ENCODE results near the gene TLE4. TPM values are rescaled to one million over a fixed set of nuclear protein-coding genes. Genes with fewer than 3 reads are reported as not detected.

The TLE4 gene
- total RNA-seq, 3 donors from 2014 or later = 25.0 to 47.0 (median 35.1) TPM

DNA sequence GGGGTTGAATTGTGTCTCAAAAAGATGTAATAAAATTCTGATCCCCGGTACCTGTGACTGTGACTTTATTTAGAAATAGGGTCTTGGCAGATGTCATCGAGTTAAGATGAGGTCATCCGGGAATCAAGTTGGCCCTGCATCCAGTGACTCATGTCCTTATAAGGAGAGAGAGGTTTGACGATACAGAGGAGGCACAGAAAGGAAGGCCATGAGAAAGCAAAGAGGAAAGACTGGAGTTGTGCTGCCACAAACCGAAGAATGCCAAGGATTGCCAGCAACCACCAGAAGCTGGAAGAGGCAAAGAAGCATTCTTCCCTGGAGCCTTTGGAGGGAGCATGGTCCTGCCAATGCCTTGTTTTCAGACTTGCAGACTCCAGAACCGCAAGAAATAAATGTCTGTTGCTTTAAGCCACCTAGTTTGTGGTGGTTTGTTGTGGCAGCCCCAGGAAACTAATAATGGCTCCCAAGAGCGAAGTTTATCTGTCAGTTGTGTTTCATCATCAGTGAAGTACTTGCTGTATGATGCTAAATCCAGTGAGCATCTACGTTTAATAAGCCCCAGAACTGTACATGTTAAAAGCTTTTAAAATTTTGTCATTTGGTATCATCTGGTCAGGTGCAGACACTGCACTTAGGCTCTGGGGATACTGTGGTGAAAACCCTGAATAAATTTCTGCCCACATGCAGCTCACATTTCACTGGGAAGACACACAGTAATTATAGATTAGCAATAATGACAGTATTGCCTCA, 114.8 kb downstream of the TLE4 start:
- intact Hi-C loops (cut with DNase I; ENCODE audit: low total_unique reads) = no loop called here
- peak overlapping the region; percentile 81 to 84 for H3K27ac ChIP-seq

DNA sequence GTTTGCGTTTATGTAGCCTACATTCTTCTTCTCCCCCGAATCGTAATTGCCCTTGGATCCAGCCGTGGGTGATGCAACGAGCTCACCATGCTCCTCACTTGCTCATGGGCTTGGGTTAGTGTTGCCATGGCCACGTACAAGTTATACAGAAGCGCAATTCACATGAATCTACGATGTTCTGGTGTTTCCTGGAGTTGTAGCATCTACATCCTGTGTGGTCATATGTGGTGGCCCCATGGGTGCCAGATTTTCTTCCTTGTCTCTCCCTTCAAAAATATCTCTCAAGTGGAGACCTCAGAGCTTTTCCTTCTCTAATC, 115.3 kb downstream of the TLE4 start:
- no peaks in the 10 kb centered on the region for H3K27me3 ChIP-seq
- H3K27ac ChIP-seq = peak overlapping the region; percentile 81 to 84
- H3K9me3 ChIP-seq = no peaks in the 10 kb centered on the region
- DNase-seq (ENCODE audit: low spot score in 2 of 2) = peak in 1 of 2 donors; percentile 46
- intact Hi-C loops (cut with DNase I; ENCODE audit: low total_unique reads) = no loop called here
- no peak for TF ChIP-seq POLR2A (IDR thresholded peaks at IDR 0.05)
- TF ChIP-seq POLR2AphosphoS5 (IDR thresholded peaks at IDR 0.05) = no peak
- TF ChIP-seq, protein P1, sequence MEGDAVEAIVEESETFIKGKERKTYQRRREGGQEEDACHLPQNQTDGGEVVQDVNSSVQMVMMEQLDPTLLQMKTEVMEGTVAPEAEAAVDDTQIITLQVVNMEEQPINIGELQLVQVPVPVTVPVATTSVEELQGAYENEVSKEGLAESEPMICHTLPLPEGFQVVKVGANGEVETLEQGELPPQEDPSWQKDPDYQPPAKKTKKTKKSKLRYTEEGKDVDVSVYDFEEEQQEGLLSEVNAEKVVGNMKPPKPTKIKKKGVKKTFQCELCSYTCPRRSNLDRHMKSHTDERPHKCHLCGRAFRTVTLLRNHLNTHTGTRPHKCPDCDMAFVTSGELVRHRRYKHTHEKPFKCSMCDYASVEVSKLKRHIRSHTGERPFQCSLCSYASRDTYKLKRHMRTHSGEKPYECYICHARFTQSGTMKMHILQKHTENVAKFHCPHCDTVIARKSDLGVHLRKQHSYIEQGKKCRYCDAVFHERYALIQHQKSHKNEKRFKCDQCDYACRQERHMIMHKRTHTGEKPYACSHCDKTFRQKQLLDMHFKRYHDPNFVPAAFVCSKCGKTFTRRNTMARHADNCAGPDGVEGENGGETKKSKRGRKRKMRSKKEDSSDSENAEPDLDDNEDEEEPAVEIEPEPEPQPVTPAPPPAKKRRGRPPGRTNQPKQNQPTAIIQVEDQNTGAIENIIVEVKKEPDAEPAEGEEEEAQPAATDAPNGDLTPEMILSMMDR (IDR thresholded peaks at IDR 0.05) = no peak
- H3K4me3 ChIP-seq = no peak overlapping the region
- no peaks in the 10 kb centered on the region for H3K4me1 ChIP-seq
- no peaks in the 10 kb centered on the region for H3K36me3 ChIP-seq

More for the DNA sequence above, 114.8 kb downstream of the TLE4 start:
- DNase-seq (ENCODE audit: low spot score in 2 of 2) = peak; percentile 53 to 92
- H3K27me3 ChIP-seq = no peaks in the 10 kb centered on the region
- H3K4me1 ChIP-seq = no peaks in the 10 kb centered on the region
- H3K9me3 ChIP-seq = no peaks in the 10 kb centered on the region
- peak overlapping the region in 1 of 3 donors; percentile 0 for H3K4me3 ChIP-seq
- H3K36me3 ChIP-seq = no peaks in the 10 kb centered on the region
- peak; percentile 46 to 70 (median 47) for TF ChIP-seq POLR2AphosphoS5 (IDR thresholded peaks at IDR 0.05)
- TF ChIP-seq POLR2A (IDR thresholded peaks at IDR 0.05) = no peak
- TF ChIP-seq, protein P1 (IDR thresholded peaks at IDR 0.05) = peak in 1 of 3 donors; percentile 25

DNA sequence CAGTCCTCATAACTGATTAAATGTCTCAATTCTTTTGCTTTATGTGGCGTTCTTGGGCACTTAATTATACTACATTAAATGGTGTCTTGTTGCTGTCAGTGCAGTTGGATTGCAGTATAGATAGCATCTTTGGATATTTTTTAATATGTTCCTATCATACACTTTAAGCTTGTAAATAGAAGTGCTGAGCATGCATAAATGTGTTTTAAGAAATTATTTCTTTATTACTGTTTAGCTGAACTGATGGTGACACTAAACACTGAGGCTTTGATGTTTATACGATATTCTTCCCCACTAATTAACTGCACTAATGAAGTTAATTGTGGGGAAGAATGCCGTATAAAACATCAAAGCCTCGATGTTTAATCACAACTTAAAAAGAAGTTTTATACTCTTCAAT, 116.6 kb downstream of the TLE4 start:
- no peak overlapping the region for H3K27ac ChIP-seq
- H3K36me3 ChIP-seq = no peaks in the 10 kb centered on the region
- H3K4me1 ChIP-seq = no peaks in the 10 kb centered on the region
- intact Hi-C loops (cut with DNase I; ENCODE audit: low total_unique reads) = no loop called here
- H3K4me3 ChIP-seq = no peak overlapping the region
- H3K9me3 ChIP-seq = no peaks in the 10 kb centered on the region
- TF ChIP-seq, protein P1 (IDR thresholded peaks at IDR 0.05) = no peak
- TF ChIP-seq POLR2A (IDR thresholded peaks at IDR 0.05) = no peak
- no peak for TF ChIP-seq POLR2AphosphoS5 (IDR thresholded peaks at IDR 0.05)
- no peaks in the 10 kb centered on the region for H3K27me3 ChIP-seq
- no peak for DNase-seq (ENCODE audit: low spot score in 2 of 2)

DNA sequence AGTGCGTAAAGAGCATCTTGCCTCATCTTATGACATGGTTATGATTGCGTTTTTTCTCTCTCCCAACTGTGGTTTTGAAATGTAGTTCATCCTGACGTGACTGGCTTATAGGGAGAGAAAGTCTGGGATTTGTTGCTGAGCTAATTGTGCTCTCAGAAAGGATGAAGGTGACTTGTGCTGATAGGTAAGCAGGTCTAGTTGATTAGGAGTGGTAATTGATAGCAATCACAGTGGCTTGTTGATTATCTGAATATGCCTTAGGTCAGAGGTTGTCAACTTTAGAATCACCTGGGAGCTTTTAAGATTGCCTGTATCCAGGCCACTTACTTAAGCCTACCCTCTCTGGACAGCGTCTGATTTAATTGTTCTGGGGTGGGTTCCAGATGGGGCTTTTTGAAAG, 117.8 kb downstream of the TLE4 start:
- Histone ChIP-seq H3K27ac (no peak overlapping the region), H3K27me3 (no peaks in the 10 kb centered on the region), H3K4me3 (no peak overlapping the region), H3K9me3 (no peaks in the 10 kb centered on the region), H3K36me3 (no peaks in the 10 kb centered on the region), H3K4me1 (peaks cover 0 to 3% of the 10 kb centered on the region in 2 donors)
- intact Hi-C loops (cut with DNase I; ENCODE audit: low total_unique reads) = no loop called here
- no peak for DNase-seq (ENCODE audit: low spot score in 2 of 2)
- TF ChIP-seq, protein P1 (IDR thresholded peaks at IDR 0.05) = no peak
- TF ChIP-seq POLR2AphosphoS5 (IDR thresholded peaks at IDR 0.05) (no peak), POLR2A (IDR thresholded peaks at IDR 0.05) (no peak)

DNA sequence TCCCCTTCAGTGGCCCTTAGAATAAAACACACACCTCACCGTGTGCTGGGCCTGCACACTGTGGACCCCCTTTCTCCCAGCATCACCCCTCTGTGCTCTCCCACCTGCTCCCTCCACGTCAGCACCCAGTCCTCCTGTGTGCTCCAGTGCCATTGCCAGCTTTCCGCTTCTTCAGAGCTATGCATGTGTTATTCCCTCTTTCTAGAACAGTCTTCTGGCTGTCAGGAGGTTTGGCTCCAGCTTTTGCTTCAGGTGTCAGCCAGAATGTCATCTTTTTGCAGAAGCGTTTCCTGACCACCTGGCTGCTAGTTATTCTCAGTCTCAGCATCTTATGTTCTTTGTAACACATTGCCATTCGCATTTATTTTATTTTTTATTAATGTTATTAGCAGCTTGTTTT, 119.7 kb downstream of the TLE4 start:
- H3K4me1 ChIP-seq = peaks cover 0 to 8% of the 10 kb centered on the region in 2 donors
- no peak overlapping the region for H3K4me3 ChIP-seq
- H3K27ac ChIP-seq = no peak overlapping the region
- H3K27me3 ChIP-seq = no peaks in the 10 kb centered on the region
- H3K36me3 ChIP-seq = no peaks in the 10 kb centered on the region
- H3K9me3 ChIP-seq = no peaks in the 10 kb centered on the region
- no peak for DNase-seq (ENCODE audit: low spot score in 2 of 2)
- TF ChIP-seq, protein P1 (IDR thresholded peaks at IDR 0.05) = no peak
- TF ChIP-seq POLR2A (IDR thresholded peaks at IDR 0.05) (no peak), POLR2AphosphoS5 (IDR thresholded peaks at IDR 0.05) (no peak)
- intact Hi-C loops (cut with DNase I; ENCODE audit: low total_unique reads) = no loop called here

All from breast epithelium (tissue), 4 donors.